Stimulated activated CD8-positive, alpha-beta memory T cell treated with anti-CD3 and anti-CD28 coated beads, Interleukin-7, amount 100 ng/mL, for 48 hours (primary cell): ENCODE results near the gene DNAH2.

Experiments
- DNase-seq, 2 donors: peaks; one replicate each; pipeline ENCODE4 v3.0.0-alpha.2; 2020; ENCODE audit warnings: low read depth in 1 of 2; ENCODE audit errors: extremely low read depth in 1 of 2

Gene DNAH2

GRCh38 chr17:7701681-7702080 lies 15.9 kb upstream of the DNAH2 start:
- no peak for DNase-seq

DNA sequence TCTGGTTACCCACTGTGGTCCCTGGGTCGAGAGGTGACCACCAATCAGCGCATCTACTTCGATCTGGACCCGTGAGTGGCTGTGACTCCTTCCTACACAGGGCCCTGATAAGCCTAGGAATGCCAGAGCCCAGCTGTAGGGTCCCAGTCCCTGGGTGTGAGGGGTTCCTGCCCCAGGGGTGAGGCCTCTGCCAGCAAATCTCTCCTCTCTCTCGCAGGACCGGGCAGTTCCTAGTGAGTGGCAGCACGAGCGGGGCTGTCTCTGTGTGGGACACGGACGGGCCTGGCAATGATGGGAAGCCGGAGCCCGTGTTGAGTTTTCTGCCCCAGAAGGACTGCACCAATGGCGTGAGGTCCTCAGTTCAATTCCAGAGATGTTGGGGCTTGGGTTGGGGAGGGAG lies 14.8 kb upstream of the DNAH2 start:
- DNase-seq = no peak

DNA sequence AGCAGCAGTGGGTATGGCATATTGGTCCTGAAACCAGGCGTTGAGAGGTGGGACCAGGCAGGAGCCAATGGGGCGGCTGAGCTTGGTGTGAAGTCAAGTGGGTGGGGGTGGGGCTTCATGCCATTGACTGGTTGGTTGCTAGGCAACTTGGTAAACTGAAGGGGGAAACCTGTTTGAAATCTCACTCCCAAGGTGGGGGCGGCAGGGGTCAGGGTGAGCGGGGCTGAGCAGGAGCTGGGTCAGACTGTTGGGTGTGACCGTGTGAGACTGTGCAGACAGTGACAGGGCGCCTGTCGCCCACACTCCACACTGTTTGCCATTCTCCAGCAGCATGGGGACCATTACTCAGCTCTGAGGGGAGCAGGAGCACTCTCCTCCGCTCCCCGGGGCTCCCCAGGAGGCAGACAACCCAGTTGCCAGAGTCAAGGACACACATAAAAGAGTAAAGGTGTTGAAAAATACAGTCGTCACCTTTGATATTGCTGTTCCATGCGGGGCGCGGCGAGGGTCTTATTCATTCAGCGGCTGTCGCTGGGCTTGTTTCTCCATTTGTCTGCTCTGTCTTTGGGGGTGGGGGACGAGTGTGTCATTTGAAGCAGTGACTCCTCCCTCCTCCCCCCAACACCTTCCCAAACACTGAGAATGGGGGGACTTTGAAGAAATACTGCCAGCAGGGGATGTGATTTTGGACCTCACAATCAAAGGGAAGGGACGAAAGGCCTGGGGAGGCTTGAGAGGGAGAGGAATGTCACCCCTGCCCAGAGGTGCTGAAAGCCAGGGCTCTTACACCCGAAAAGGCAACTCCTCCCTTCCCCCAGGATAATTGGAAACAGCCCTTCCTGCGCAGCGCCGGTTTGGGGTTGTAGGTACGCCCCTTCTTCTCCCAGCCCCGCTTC lies 13.7 kb upstream of the DNAH2 start:
- DNase-seq = no peak

DNA sequence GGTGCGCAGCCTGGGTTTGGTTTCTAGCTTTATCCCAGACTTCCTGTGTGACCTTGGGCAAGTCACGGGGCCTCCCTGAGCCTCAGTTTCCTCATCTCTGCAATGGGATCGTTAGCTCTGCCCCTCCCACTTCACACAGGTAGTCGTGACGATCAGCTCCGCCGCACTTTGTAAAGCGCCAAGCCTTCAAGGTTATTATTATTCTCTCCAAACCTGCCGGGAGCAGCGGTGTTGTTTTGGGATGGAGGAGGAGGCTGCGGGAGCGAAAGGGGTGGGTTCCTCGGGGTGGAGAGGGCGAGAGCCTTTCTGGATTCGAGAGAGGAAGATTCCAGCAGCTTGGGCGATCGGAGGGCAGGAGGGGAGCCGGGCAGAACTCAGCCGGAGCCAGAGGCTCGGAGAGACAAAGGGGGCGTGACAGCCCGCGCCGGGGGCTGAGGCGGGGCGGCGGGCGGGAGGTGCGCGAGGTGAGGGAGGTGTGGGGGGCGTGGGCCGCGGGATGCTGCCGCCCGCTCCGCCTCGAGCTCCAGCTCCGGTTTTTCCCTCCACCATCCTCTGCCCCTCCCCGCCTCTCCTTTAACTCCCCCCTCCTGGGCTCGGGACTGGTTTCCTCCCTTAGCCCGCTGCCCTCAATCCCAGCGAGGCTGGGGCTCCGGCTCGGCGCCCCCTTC lies 12.8 kb upstream of the DNAH2 start, which contains the start of gene EFNB3:
Gene EFNB3 (plus strand): TSS at position 602 of the 668 bp plus-strand sequence. CDS start 397 bp downstream, outside the sequence.
- DNase-seq = no peak

DNA sequence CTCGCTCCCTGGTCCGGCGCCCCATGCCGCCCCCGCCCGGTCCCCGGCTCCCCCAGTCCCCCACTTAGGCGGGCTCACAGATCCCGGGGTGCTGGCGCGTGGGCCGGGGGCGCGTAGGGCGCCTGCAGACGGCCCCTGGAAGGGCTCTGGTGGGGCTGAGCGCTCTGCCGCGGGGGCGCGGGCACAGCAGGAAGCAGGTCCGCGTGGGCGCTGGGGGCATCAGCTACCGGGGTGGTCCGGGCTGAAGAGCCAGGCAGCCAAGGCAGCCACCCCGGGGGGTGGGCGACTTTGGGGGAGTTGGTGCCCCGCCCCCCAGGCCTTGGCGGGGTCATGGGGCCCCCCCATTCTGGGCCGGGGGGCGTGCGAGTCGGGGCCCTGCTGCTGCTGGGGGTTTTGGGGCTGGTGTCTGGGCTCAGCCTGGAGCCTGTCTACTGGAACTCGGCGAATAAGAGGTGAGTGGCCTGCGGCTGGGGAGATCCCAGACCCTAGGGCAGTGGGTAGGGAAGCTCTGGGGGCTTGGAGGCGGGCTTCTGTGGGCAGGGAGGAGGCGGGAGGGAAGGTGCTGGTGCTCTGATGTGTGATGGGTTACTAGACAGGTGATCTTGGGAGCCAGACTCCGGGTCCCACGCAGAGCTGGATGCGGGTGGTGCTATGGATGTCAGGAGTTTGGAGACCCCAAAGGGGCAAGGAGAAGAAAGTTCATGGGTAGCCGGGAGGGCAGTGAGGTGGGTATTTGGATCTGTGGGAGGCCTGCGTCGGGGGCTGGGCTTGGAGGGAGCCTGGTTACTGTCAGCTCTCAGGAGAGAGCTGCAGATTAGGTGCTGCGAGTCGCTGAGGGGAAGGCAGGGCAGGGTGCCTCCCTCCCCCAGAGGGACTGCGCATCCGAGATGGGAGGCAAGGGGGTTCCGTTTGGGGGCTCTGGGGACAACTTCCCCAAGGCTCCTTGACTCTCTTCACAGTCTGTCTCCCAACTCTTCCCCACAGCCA lies 12.0 kb upstream of the DNAH2 start:
- no peak for DNase-seq

DNA sequence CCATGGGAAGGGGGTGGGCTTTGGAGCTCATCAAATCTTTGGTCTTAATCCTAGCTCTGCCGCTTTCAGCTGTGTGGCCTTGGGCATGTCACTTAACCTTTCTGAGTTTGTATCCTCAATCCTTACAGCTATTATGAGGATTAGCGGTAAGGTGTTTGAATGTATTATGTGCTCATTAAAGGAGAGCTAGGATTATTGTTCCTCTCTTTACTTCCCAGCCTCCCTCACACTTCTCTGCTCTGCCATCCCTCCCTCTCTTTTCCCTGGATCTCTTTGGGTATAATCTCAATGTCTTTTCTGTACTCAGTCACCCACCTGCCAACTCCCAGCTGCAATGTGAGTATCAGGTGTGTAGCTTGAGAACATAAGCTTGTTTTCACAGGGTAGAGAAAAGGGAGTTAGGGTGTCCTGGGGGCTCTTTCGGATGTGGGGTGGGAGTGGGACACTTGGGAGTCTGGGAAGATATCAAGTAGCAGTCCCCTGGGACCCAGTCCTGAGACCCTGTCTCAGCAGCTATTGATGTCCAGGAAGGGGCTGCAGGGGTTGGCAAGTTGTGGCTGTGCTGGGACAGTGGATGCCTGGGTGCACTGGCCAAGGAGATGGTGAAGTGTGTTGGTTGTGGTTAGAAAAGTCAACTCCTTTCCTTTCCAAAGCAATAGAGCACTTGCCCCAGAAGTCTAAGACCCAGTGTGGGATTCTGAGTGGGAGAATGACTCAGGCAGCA lies 10.8 kb upstream of the DNAH2 start:
- no peak for DNase-seq

DNA sequence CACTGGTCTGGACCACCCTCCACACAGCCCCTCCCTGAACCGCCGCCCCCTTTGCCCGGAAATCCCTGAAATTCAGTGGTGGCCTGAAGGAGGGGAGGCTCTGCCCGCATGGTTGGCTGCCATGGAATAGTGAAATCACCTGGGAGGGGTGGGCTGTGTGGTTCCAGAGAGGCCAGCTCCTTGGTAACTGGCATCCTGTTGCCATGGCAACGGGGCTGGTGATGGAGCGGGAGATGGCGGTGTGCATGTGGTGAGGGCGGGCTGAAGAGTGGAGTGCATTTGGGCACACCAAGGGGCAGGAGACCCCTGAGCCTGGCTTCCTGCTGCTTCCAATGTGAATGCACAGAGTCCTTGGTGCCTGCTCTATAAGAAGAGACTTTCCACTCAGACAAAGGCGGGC lies 10.1 kb upstream of the DNAH2 start:
- DNase-seq = no peak

- DNase-seq = no peak
Observed at GRCh38 chr17:7707858-7708750, 9.4 kb upstream of the DNAH2 start.

DNA sequence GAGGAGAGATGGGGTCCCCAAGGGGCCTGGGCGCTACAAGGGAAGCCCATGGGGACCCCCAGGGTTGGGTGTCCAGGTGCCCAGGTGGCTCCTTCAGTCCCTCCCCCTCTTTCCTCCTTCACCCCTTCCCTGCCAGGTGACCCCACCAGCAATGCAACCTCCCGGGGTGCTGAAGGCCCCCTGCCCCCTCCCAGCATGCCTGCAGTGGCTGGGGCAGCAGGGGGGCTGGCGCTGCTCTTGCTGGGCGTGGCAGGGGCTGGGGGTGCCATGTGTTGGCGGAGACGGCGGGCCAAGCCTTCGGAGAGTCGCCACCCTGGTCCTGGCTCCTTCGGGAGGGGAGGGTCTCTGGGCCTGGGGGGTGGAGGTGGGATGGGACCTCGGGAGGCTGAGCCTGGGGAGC lies 8.5 kb upstream of the DNAH2 start:
- no peak for DNase-seq

- no peak for DNase-seq
Observed at GRCh38 chr17:7710301-7710700, 7.2 kb upstream of the DNAH2 start.

DNA sequence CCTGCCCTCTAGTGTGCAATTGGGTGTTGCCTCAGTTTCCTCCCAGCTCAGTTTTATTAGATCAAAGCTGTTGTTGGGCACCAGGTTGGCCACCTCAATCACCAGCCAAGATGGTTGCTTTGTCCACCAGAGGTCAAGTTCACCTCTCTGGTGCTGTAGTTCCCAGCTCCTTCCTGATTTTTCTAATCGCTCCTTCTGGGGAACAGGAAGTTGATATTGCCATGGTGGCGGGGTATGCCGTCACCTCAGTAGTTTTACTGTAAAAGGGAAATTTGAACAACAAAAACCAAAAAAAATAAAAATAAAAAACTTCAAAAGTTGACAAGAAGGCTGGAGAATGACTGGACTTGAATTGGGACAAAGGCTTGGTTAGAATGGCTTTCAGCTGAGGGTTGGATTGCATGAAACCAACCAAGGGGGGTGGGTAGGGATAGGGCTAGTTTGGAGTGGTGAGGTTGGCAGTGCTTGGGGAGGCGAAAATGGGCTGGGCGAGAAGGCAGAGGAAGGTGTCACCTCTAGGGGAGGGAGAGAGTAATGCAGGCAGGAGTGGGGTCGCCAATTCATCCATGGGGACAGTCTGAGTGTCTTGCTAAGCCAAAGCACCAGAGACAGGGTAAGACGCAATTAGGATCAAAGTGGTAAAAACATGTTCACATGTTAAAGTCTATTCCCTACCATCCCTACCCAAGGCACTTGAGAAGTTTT lies 6.3 kb upstream of the DNAH2 start:
- no peak for DNase-seq

GRCh38 chr17:7712111-7712771 lies 5.3 kb upstream of the DNAH2 start:
- DNase-seq = no peak

- no peak for DNase-seq
Observed at GRCh38 chr17:7713782-7714181, 3.8 kb upstream of the DNAH2 start.

- no peak for DNase-seq
Observed at GRCh38 chr17:7714721-7715594, 2.6 kb upstream of the DNAH2 start.

DNA sequence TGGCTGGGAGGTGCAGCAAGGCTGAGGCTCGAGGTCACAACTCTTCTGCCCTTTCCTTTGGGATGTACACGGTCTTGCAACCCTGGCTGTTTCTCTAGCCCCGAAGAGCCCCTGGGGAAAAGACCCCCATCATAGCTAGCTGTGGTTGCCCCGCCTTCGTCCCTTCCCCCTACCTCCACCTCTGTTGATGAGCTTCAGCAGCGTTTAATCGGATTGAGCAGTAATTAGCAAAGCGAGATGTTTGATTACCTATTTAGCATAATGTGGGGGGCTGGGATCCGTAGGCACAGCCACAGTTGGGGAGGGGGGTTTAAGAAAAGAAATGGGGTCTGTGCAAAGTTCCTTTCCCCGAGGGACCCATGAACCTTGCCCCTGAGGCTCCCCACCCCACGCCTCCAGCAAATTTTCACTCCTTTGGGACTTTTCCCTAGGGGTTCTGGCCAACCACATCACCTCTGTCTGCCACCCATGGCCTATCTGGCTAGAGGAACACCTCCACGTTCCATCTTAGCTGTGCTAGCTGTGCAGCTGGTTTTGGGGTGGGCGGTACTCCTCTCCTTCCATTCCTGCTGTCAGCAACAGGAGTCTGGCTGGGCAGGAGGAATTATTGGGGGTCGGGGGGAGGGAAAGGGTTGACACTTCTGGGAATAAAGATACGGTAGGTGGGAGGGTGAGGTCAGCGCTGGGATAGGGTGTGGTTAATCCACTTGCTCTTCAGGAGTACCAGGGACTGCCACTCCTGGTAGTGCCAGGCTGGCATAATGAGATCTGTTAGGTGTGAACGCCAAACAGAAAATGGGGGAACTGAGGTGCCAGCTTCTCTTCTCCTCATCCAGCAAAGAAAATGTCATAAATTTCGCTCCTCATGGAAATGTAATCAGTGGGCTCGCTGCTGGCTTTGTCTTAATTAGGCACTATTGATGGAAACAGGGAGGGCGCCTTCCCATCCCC lies 1.3 kb upstream of the DNAH2 start:
- no peak for DNase-seq

DNA sequence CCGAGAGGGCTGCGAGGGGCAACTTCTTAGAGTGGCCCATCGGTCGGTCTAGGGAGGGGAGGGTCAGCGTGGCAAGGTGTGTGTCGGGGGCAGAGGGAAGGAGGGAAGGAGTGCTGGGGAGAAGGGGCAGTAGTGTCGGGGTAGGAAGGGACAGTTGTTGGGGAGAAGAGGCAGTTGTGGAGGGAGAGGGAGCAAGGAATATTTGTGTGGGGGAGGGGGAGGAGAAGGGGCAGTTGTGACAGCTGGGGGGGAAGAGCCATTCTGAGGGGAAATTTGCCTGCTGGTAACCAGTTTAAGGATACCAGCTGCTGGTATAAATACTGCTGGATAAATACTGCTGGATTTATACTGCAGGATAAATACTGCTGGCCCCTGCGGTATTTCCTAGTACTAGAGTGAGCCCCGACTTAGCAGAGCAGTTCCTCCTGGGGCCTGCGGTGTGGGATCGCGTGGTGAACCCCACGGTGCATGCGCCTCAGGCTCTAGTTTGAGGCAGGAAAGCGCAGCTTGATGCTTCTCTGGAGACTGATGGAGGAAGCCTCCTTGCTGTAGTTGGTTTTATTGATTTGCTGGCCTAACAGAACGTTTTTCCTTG lies 309 bp downstream of the DNAH2 start:
- DNase-seq = no peak
